H1 (cell line): ENCODE data around the gene GALNT9. TPM values are rescaled to one million over a fixed set of nuclear protein-coding genes. Genes with fewer than 3 reads are reported as not detected.

Experiments
- CTCF ChIA-PET: fragments of 300-600 bp; sonication (Branson Sonifier 250); formaldehyde crosslinking; loops from one replicate; lab custom pipeline; 2021; ENCODE audit not compliant: partially characterized antibody; lab: Charles Lee
- POLR2A ChIA-PET: fragments of 300-600 bp; sonication (Branson Sonifier 250); formaldehyde crosslinking; loops from one replicate; lab custom pipeline; 2021; ENCODE audit warnings: inconsistent platforms; ENCODE audit not compliant: partially characterized antibody; lab: Charles Lee
- DNase-seq, 2 experiments: peaks; one replicate each; pipeline versions ENCODE4 v3.0.0 to v3.0.0-alpha.2; 2010 to 2022; ENCODE audit warnings: low spot score in 2 of 2, low read depth in 1 of 2, mixed read lengths in 1 of 2
- FAIRE-seq: peaks from 2 replicates; lab custom pipeline; 2011; peaks lifted over from hg19 to GRCh38; lab: Jason Lieb, UNC
- H2AFZ ChIP-seq: 2 replicates; pipeline ENCODE4 v1.8.1; 2012; ENCODE audit warnings: low read length, inconsistent platforms
- H2AK5ac ChIP-seq: 2 replicates; pipeline ENCODE4 v1.6.1; 2013; ENCODE audit warnings: low read depth, low read length
- H2BK120ac ChIP-seq: replicated peaks from 2 replicates; pipeline ENCODE3; 2013; ENCODE audit warnings: low read depth, low read length, inconsistent platforms
- H2BK12ac ChIP-seq: 2 replicates; pipeline ENCODE4 v1.6.1; 2013; ENCODE audit warnings: low read depth, low read length
- H2BK15ac ChIP-seq: 2 replicates; pipeline ENCODE4 v1.6.1; 2013; ENCODE audit warnings: low read length
- H2BK20ac ChIP-seq: 2 replicates; pipeline ENCODE4 v1.6.1; 2013; ENCODE audit warnings: low read length
- H2BK5ac ChIP-seq: 2 replicates; pipeline ENCODE4 v1.6.1; 2013; ENCODE audit warnings: low read depth, low read length
- H3K14ac ChIP-seq: 2 replicates; pipeline ENCODE4 v1.6.1; 2013; ENCODE audit warnings: inconsistent platforms; ENCODE audit not compliant: insufficient read length
- H3K18ac ChIP-seq: 2 replicates; pipeline ENCODE4 v1.6.1; 2013; ENCODE audit warnings: low read length; ENCODE audit errors: extremely low read depth
- H3K23ac ChIP-seq: 2 replicates; pipeline ENCODE4 v1.6.1; 2013; ENCODE audit warnings: inconsistent platforms; ENCODE audit not compliant: insufficient read length
- H3K23me2 ChIP-seq: 2 replicates; pipeline ENCODE4 v1.6.1; 2013; ENCODE audit warnings: low read depth, low read length
- H3K27ac ChIP-seq: 2 replicates; pipeline ENCODE4 v1.6.1; 2011; ENCODE audit warnings: low read depth, low read length, inconsistent platforms
- H3K27me3 ChIP-seq, 4 experiments: replicated peaks in 1 of 4; 1 replicate in 1 of 4; 2 replicates in 3 of 4; pipeline versions ENCODE4 v1.6.1 to v1.8.1; 2011 to 2013; ENCODE audit warnings: low read length in 3 of 4, mild to moderate bottlenecking in 3 of 4, inconsistent platforms in 2 of 4, mixed read lengths in 2 of 4, moderate library complexity in 1 of 4; ENCODE audit not compliant: control insufficient read depth in 3 of 4, insufficient read depth in 3 of 4; ENCODE audit errors: extremely low read depth in 1 of 4
- H3K36me3 ChIP-seq, 4 experiments: 2 replicates each; pipeline versions ENCODE4 v1.6.1 to v1.8.1; 2011 to 2013; ENCODE audit warnings: mild to moderate bottlenecking in 4 of 4, low read length in 3 of 4, moderate library complexity in 2 of 4, control low read depth in 1 of 4, inconsistent platforms in 1 of 4; ENCODE audit not compliant: insufficient read depth in 4 of 4, control insufficient read depth in 2 of 4
- H3K4ac ChIP-seq: replicated peaks from 2 replicates; pipeline ENCODE3; 2013; ENCODE audit warnings: low read length, low read depth, mixed read lengths, inconsistent platforms; ENCODE audit not compliant: insufficient read length
- H3K4me1 ChIP-seq, 4 experiments: replicated peaks in 1 of 4; 1 replicate in 1 of 4; 2 replicates in 3 of 4; pipeline versions ENCODE4 v1.6.1 to v1.8.1; 2011 to 2013; ENCODE audit warnings: low read length in 3 of 4, inconsistent platforms in 2 of 4, mixed read lengths in 1 of 4; ENCODE audit not compliant: insufficient read depth in 4 of 4, control insufficient read depth in 3 of 4
- H3K4me2 ChIP-seq, 2 experiments: 2 replicates each; pipeline versions ENCODE4 v1.6.1 to v1.8.1; 2011 to 2013; ENCODE audit warnings: low read depth in 2 of 2, low read length in 2 of 2, control low read depth in 1 of 2, inconsistent platforms in 1 of 2, mild to moderate bottlenecking in 1 of 2; ENCODE audit not compliant: insufficient read depth in 1 of 2
- H3K4me3 ChIP-seq, 4 experiments: fragments of 200-600, 300-600 bp in 1 of 4; sonication (generic), shearing (Covaris generic), sonication (Bioruptor Twin) in 1 of 4; 2 replicates each; pipeline versions ENCODE4 v1.5.1 to v1.8.1; 2011 to 2016; ENCODE audit warnings: low read length in 4 of 4, low read depth in 3 of 4, control low read depth in 2 of 4, inconsistent platforms in 2 of 4, mild to moderate bottlenecking in 2 of 4, mixed read lengths in 1 of 4, moderate library complexity in 1 of 4; ENCODE audit not compliant: insufficient read depth in 2 of 4; ENCODE audit errors: extremely low read depth in 1 of 4
- H3K56ac ChIP-seq: replicated peaks from 2 replicates; pipeline ENCODE3; 2013; ENCODE audit warnings: low read depth, mild to moderate bottlenecking, mixed read lengths, low read length, inconsistent platforms; ENCODE audit not compliant: insufficient read length
- H3K79me1 ChIP-seq: 2 replicates; pipeline ENCODE4 v1.6.1; 2013; ENCODE audit warnings: low read depth, low read length, control low read depth
- H3K79me2 ChIP-seq, 2 experiments: 2 replicates each; pipeline versions ENCODE4 v1.6.1 to v1.8.1; 2012 to 2013; ENCODE audit warnings: low read length in 2 of 2, mild to moderate bottlenecking in 2 of 2, inconsistent platforms in 1 of 2; ENCODE audit not compliant: insufficient read depth in 2 of 2, control insufficient read depth in 1 of 2
- H3K9ac ChIP-seq, 4 experiments: replicated peaks in 1 of 4; 1 replicate in 1 of 4; 2 replicates in 3 of 4; pipeline versions ENCODE4 v1.6.1 to v1.8.1; 2011 to 2013; ENCODE audit warnings: low read depth in 3 of 4, low read length in 3 of 4, control low read depth in 2 of 4, mild to moderate bottlenecking in 2 of 4, moderate library complexity in 2 of 4, inconsistent platforms in 1 of 4; ENCODE audit errors: extremely low read depth in 1 of 4
- H3K9me3 ChIP-seq, 2 experiments: 2 replicates each; pipeline versions ENCODE4 v1.6.1 to v1.8.1; 2012 to 2013; ENCODE audit warnings: mild to moderate bottlenecking in 2 of 2, moderate library complexity in 2 of 2, control low read depth in 1 of 2, inconsistent platforms in 1 of 2, low read depth in 1 of 2, low read length in 1 of 2, mixed read lengths in 1 of 2; ENCODE audit not compliant: insufficient read depth in 2 of 2
- H4K20me1 ChIP-seq, 2 experiments: replicated peaks in 1 of 2; 2 replicates each; pipeline versions ENCODE3 to v1.8.1; 2011 to 2013; ENCODE audit warnings: inconsistent platforms in 2 of 2, low read length in 2 of 2, mild to moderate bottlenecking in 1 of 2; ENCODE audit not compliant: insufficient read depth in 2 of 2, control insufficient read depth in 1 of 2
- H4K5ac ChIP-seq: 2 replicates; pipeline ENCODE4 v1.6.1; 2013; ENCODE audit warnings: low read length, low read depth, mixed read lengths, inconsistent platforms; ENCODE audit not compliant: insufficient read length
- H4K8ac ChIP-seq: 2 replicates; pipeline ENCODE4 v1.8.0; 2013; ENCODE audit warnings: mild to moderate bottlenecking, moderate library complexity, low read length, inconsistent platforms; ENCODE audit not compliant: insufficient read depth; ENCODE audit errors: extremely low read depth
- H4K91ac ChIP-seq: replicated peaks from 2 replicates; pipeline ENCODE3; 2013; ENCODE audit warnings: low read length, mixed read lengths, inconsistent platforms; ENCODE audit not compliant: insufficient read length
- CBX8 ChIP-seq: fragments of 300-800, 300-1000 bp; sonication (generic); IDR thresholded peaks from 2 replicates; pipeline ENCODE4 v1.7.1; 2016; ENCODE audit warnings: low read depth, low read length, borderline replicate concordance
- EGR1 ChIP-seq: IDR thresholded peaks from 2 replicates; pipeline ENCODE4 v1.6.1; 2011; ENCODE audit warnings: low read depth, low read length, borderline replicate concordance
- NANOG ChIP-seq: IDR thresholded peaks from 2 replicates; pipeline ENCODE4 v1.6.1; 2011; ENCODE audit warnings: low read length, low read depth, mild to moderate bottlenecking, inconsistent platforms; ENCODE audit not compliant: insufficient read depth, poor library complexity, severe bottlenecking
- SAP30 ChIP-seq: fragments of 300-600 bp; sonication (generic); IDR thresholded peaks from 2 replicates; pipeline ENCODE4 v1.7.1; 2012; ENCODE audit warnings: low read length, moderate library complexity, mild to moderate bottlenecking, inconsistent platforms; ENCODE audit not compliant: insufficient read depth, insufficient replicate concordance
- SRF ChIP-seq: IDR thresholded peaks from 2 replicates; pipeline ENCODE4 v1.6.1; 2011; ENCODE audit warnings: mild to moderate bottlenecking, low read depth, low read length, moderate library complexity
- USF2 ChIP-seq: IDR thresholded peaks from 2 replicates; pipeline ENCODE4 v1.6.1; 2011; ENCODE audit warnings: low read length, improper control_type of control experiment
- WGBS, 2 experiments: shearing (Covaris generic) in 1 of 2; methylation state at CpG; one replicate each; pipeline versions ENCODE4 v1.1.6 to v1.1.7; 2013 to 2015; ENCODE audit warnings: low lambda C conversion rate in 2 of 2, mixed read lengths in 2 of 2, inconsistent platforms in 1 of 2, low coverage in 1 of 2, missing lambda C conversion rate in 1 of 2; ENCODE audit not compliant: insufficient replicate concordance in 2 of 2, insufficient coverage in 1 of 2, insufficient read length in 1 of 2; ENCODE audit errors: extremely low coverage in 1 of 2, missing lambda C conversion rate in 1 of 2; 5-methylcytosine and 5-hydroxymethylcytosine counted together
- polyA plus RNA-seq, 7 experiments: library from polyadenylated mRNA; depleted of rRNA in 3 of 7; stranded (reverse) in 5 of 7; unstranded in 2 of 7; fragments of >200 nt in 5 of 7; fragments of 200-250 nt in 2 of 7; gene quantifications; 1 replicate in 5 of 7; 2 replicates in 1 of 7; 4 replicates in 1 of 7; pipeline versions ENCODE4 v1.2.1 to v1.2.3, GENCODE V29; 2011 to 2013; ENCODE audit warnings: missing spikeins in 2 of 7, mixed read lengths in 2 of 7
- total RNA-seq: library from RNA; stranded (reverse); fragmentation: NEBNext Ultra II Directional; extraction: Animal tissue kit (Norgen Biotek cat#: 25700); gene quantifications from 2 replicates; pipeline ENCODE4 v1.2.1, GENCODE V29; 2021

The GALNT9 gene
- total and polyA plus RNA-seq, 2 of the 8 experiments (the other 6 are each of a cell fraction or from before 2014, with no cell fraction given), result 2.0 to 3.6 TPM

GRCh38 chr12:132365226-132365625, 35.8 kb upstream of the GALNT9 start:
- Histone ChIP-seq H3K4me1 (no peaks in the 10 kb centered on the region), H2BK12ac (no peak overlapping the region), H2BK20ac (no peak overlapping the region), H4K5ac (no peak overlapping the region), H4K91ac (no peak overlapping the region), H3K14ac (no peak overlapping the region), H2BK120ac (no peak overlapping the region), H4K8ac (no peak overlapping the region), H2AK5ac (no peak overlapping the region), H3K4me3 (no peak overlapping the region), H3K56ac (no peak overlapping the region), H3K9ac (no peak overlapping the region), H3K79me1 (no peaks in the 10 kb centered on the region), H3K23ac (no peak overlapping the region), H2BK5ac (no peak overlapping the region), H3K18ac (no peak overlapping the region), H3K27me3 (peaks cover 0 to 18% (median 4%) of the 10 kb centered on the region in 4 experiments; a peak in 4 of 7 replicates), H3K36me3 (no peaks in the 10 kb centered on the region), H3K27ac (no peak overlapping the region), H3K79me2 (no peaks in the 10 kb centered on the region), H3K23me2 (no peaks in the 10 kb centered on the region), H3K4ac (no peak overlapping the region), H4K20me1 (peaks cover 0 to 2% of the 10 kb centered on the region in 2 experiments), H3K4me2 (no peak overlapping the region), H2BK15ac (no peak overlapping the region), H3K9me3 (peaks cover 0 to 3% of the 10 kb centered on the region in 2 experiments; a peak in 1 of 4 replicates), H2AFZ (no peak overlapping the region)
- TF ChIP-seq SRF (no peak), CBX8 (no peak), NANOG (no peak), EGR1 (no peak), USF2 (no peak), SAP30 (no peak)
- POLR2A ChIA-PET, result interaction anchor here (1.2 kb wide), 1 partner anchor 9 kb away, joined by 3 read pairs; no protein-coding TSS in a partner anchor
- WGBS, 2 experiments, result 94% methylated on average over 10 of the region's 10 CpGs; no CpG with 5 or more reads in 1 of the 2 experiments
- DNase-seq (no peak), FAIRE-seq (no peak)
- CTCF ChIA-PET, result interaction anchor here (1.6 kb wide), 1 partner anchor 36 kb away, joined by 5 read pairs; the partner anchor contains the start of gene GALNT9
